Left lung (tissue), 10 donors: ENCODE results near the gene VPS52. TPM values are rescaled to one million over a fixed set of nuclear protein-coding genes. Genes with fewer than 3 reads are reported as not detected.
A peak's percentile ranks its signal among the peaks of the same experiment; 100 is the strongest.

Experiments used
- ATAC-seq: fragments of 200-7000 bp; cut with Tn5 transposase; one replicate; pipeline ENCODE4 v1.9.1; 2020; ENCODE audit warnings: moderate library complexity
- DNase-seq, 4 donors: peaks; one replicate each; pipeline ENCODE4 v3.0.0-alpha.2; 2013 to 2020
- H3K27ac ChIP-seq, 2 donors: fragments of 200-600 bp; sonication (generic) in 1 of 2; one replicate each; pipeline versions ENCODE4 v1.5.0 to v1.8.0; 2020 to 2021
- H3K27me3 ChIP-seq, 2 donors: fragments of 200-600 bp; sonication (generic) in 1 of 2; one replicate each; pipeline versions ENCODE4 v1.5.0 to v1.8.0; 2020 to 2021
- H3K36me3 ChIP-seq, 2 donors: fragments of 200-600 bp; sonication (generic) in 1 of 2; one replicate each; pipeline versions ENCODE4 v1.5.0 to v1.8.0; 2020 to 2021
- H3K4me1 ChIP-seq, 2 donors: fragments of 200-600 bp; one replicate each; pipeline ENCODE4 v1.8.0; 2021
- H3K4me3 ChIP-seq, 2 donors: fragments of 200-600 bp; sonication (generic) in 1 of 2; one replicate each; pipeline versions ENCODE4 v1.5.0 to v1.8.0; 2020 to 2021; ENCODE audit warnings: mild to moderate bottlenecking in 1 of 2
- H3K9me3 ChIP-seq, 2 donors: fragments of 200-600 bp; sonication (generic) in 1 of 2; one replicate each; pipeline versions ENCODE4 v1.5.0 to v1.8.0; 2020 to 2021
- CTCF ChIP-seq, 2 donors: fragments of 200-600 bp; sonication (generic) in 1 of 2; IDR thresholded peaks; one replicate each; pipeline versions ENCODE4 v1.5.0 to v1.8.0; 2021; ENCODE audit warnings: antibody characterized with exemption in 2 of 2
- intact Hi-C, 2 donors: fragments of 100-400 bp; cut with DNase I; formaldehyde crosslinking; loops; one replicate each; pipeline versions ENCODE4 v1.11.2 to v1.14.2; 2022
- microRNA-seq, 2 donors: library from miRNA; unstranded; fragments of <30 nt; microRNA quantifications; one replicate each; pipeline ENCODE4, GENCODE V29; 2019
- polyA plus RNA-seq, 6 donors: library from polyadenylated mRNA; unstranded; fragments of 120-200 nt; gene quantifications; one replicate each; pipeline ENCODE4 v1.2.1, GENCODE V29; 2013; ENCODE audit not compliant: insufficient read length in 6 of 6
- total RNA-seq, 2 donors: library from RNA; stranded (reverse); fragmentation: NEBNext Ultra II Directional; extraction: Animal tissue kit (Norgen Biotek cat#: 25700); gene quantifications; one replicate each; pipeline ENCODE4 v1.2.1, GENCODE V29; 2021
- donor health status: DM: no; HTN: yes; CAD: no.
- donor health status: DM: no; HTN: no; CAD: no.

The VPS52 gene
- total and polyA plus RNA-seq, 8 donors = 46.2 to 92.5 (median 84.7) TPM

DNA sequence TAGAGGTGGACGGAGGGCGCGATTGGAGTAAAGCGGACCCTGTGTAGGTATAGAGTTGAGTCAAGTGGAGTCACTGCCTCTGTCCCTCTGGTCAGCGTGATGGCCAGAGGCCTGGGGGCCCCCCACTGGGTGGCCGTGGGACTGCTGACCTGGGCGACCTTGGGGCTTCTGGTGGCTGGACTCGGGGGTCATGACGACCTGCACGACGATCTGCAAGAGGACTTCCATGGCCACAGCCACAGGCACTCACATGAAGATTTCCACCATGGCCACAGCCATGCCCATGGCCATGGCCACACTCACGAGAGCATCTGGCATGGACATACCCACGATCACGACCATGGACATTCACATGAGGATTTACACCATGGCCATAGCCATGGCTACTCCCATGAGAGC, 70.5 kb downstream of the VPS52 start:
- peak overlapping the region; percentile 95 for H3K27ac ChIP-seq
- peaks cover 0 to 41% of the 10 kb centered on the region in 2 donors for H3K36me3 ChIP-seq
- TF ChIP-seq CTCF (IDR thresholded peaks at IDR 0.05) = no peak
- no peak for ATAC-seq
- H3K27me3 ChIP-seq = no peaks in the 10 kb centered on the region
- H3K4me3 ChIP-seq = peak overlapping the region; percentile 96
- H3K9me3 ChIP-seq = no peaks in the 10 kb centered on the region
- no peak for DNase-seq
- intact Hi-C loops = no loop called here
- peaks cover 42 to 72% of the 10 kb centered on the region in 2 donors for H3K4me1 ChIP-seq

Small RNA genes lying within 50 kb of the gene (microRNA-seq; reads per million reads assigned to microRNA genes)
- gene MIR219A1 (0.67 to 3.7 reads per million in 2 donors), gene MIR6834 (0 reads per million in 2 donors), gene MIR6873 (0 reads per million in 2 donors)

Other genes starting within 250 kb of the VPS52 start
- gene HLA-DPA1, start 198.2 kb downstream of the VPS52 start, total RNA-seq = 100 to 1,000 TPM; 354 to 476 TPM
- 10 to 100 TPM; 14.9 to 46.7 (median 32.0) TPM for gene HLA-DPA1, start 198.2 kb downstream of the VPS52 start, polyA plus RNA-seq
- 100 to 1,000 TPM; 206 to 326 TPM for gene HLA-DPB1, start 195.9 kb downstream of the VPS52 start, total RNA-seq
- gene HLA-DPB1, start 195.9 kb downstream of the VPS52 start, polyA plus RNA-seq = 10 to 100 TPM; 15.2 to 30.3 (median 24.1) TPM
- gene COL11A2, start 79.4 kb downstream of the VPS52 start, total RNA-seq = under 1 TPM; 0.45 to 0.87 TPM
- gene COL11A2, start 79.4 kb downstream of the VPS52 start, polyA plus RNA-seq = 1 to 10 TPM; 2.6 to 9.5 (median 4.1) TPM
- gene RXRB, start 71.2 kb downstream of the VPS52 start, total RNA-seq = 10 to 100 TPM; 35.4 to 37.1 TPM
- 10 to 100 TPM; 55.1 to 76.2 (median 62.9) TPM for gene RXRB, start 71.2 kb downstream of the VPS52 start, polyA plus RNA-seq
- gene SLC39A7, start 71.0 kb downstream of the VPS52 start, total RNA-seq = 100 to 1,000 TPM; 131 to 149 TPM
- gene SLC39A7, start 71.0 kb downstream of the VPS52 start, polyA plus RNA-seq = 100 to 1,000 TPM in 2 of 6 donors, 10 to 100 TPM in 4; 71.9 to 103 (median 98.8) TPM
- 10 to 100 TPM; 13.5 to 14.0 TPM for gene HSD17B8, start 67.2 kb downstream of the VPS52 start, total RNA-seq
- gene HSD17B8, start 67.2 kb downstream of the VPS52 start, polyA plus RNA-seq = 10 to 100 TPM; 15.9 to 27.0 (median 22.4) TPM
- 10 to 100 TPM; 37.4 to 41.4 TPM for gene RING1, start 63.4 kb downstream of the VPS52 start, total RNA-seq
- gene RING1, start 63.4 kb downstream of the VPS52 start, polyA plus RNA-seq = 10 to 100 TPM; 53.7 to 70.6 (median 59.9) TPM
- 1,000 to 10,000 TPM; 1,881 to 1,887 TPM for gene RPS18, start 199 bp upstream of the VPS52 start, total RNA-seq
- gene RPS18, start 199 bp upstream of the VPS52 start, polyA plus RNA-seq = 1,000 to 10,000 TPM; 3,694 to 4,273 (median 4,148) TPM
- gene B3GALT4, start 5.2 kb upstream of the VPS52 start, total RNA-seq = 10 to 100 TPM; 12.7 to 12.9 TPM
- gene B3GALT4, start 5.2 kb upstream of the VPS52 start, polyA plus RNA-seq = 1 to 10 TPM; 3.5 to 5.0 (median 4.1) TPM
- gene WDR46, start 17.4 kb upstream of the VPS52 start, total RNA-seq = 10 to 100 TPM; 26.6 to 42.0 TPM
- 10 to 100 TPM; 59.7 to 89.8 (median 65.8) TPM for gene WDR46, start 17.4 kb upstream of the VPS52 start, polyA plus RNA-seq
- gene PFDN6, start 17.7 kb upstream of the VPS52 start, total RNA-seq = 10 to 100 TPM; 37.7 to 43.0 TPM
- 10 to 100 TPM; 50.4 to 55.3 (median 51.2) TPM for gene PFDN6, start 17.7 kb upstream of the VPS52 start, polyA plus RNA-seq
- 10 to 100 TPM; 83.3 to 94.6 TPM for gene RGL2, start 27.1 kb upstream of the VPS52 start, total RNA-seq
- 100 to 1,000 TPM; 133 to 157 (median 140) TPM for gene RGL2, start 27.1 kb upstream of the VPS52 start, polyA plus RNA-seq
- gene TAPBP, start 42.2 kb upstream of the VPS52 start, total RNA-seq = 100 to 1,000 TPM; 227 to 243 TPM
- gene TAPBP, start 42.2 kb upstream of the VPS52 start, polyA plus RNA-seq = 10 to 100 TPM; 41.5 to 60.2 (median 45.1) TPM
- gene ZBTB22, start 45.9 kb upstream of the VPS52 start, total RNA-seq = 10 to 100 TPM; 17.3 to 22.6 TPM
- gene ZBTB22, start 45.9 kb upstream of the VPS52 start, polyA plus RNA-seq = 10 to 100 TPM; 21.8 to 29.3 (median 25.5) TPM
- gene DAXX, start 51.1 kb upstream of the VPS52 start, total RNA-seq = 10 to 100 TPM; 33.6 to 42.0 TPM
- gene DAXX, start 51.1 kb upstream of the VPS52 start, polyA plus RNA-seq = 10 to 100 TPM; 44.8 to 62.5 (median 54.2) TPM
- gene KIFC1, start 119.9 kb upstream of the VPS52 start, total RNA-seq = 1 to 10 TPM; 5.8 to 9.9 TPM
- 10 to 100 TPM; 30.7 to 73.6 (median 42.4) TPM for gene KIFC1, start 119.9 kb upstream of the VPS52 start, polyA plus RNA-seq
- 10 to 100 TPM; 43.4 to 45.6 TPM for gene PHF1, start 139.1 kb upstream of the VPS52 start, total RNA-seq
- 10 to 100 TPM; 64.6 to 91.9 (median 73.5) TPM for gene PHF1, start 139.1 kb upstream of the VPS52 start, polyA plus RNA-seq
- gene CUTA, start 146.2 kb upstream of the VPS52 start, total RNA-seq = 100 to 1,000 TPM; 144 to 175 TPM
- gene CUTA, start 146.2 kb upstream of the VPS52 start, polyA plus RNA-seq = 100 to 1,000 TPM; 165 to 189 (median 177) TPM
- 10 to 100 TPM; 18.1 to 18.5 TPM for gene SYNGAP1, start 148.2 kb upstream of the VPS52 start, total RNA-seq
- gene SYNGAP1, start 148.2 kb upstream of the VPS52 start, polyA plus RNA-seq = 10 to 100 TPM; 42.8 to 51.2 (median 45.8) TPM
- gene ZBTB9, start 182.7 kb upstream of the VPS52 start, total RNA-seq = 1 to 10 TPM; 5.8 to 9.8 TPM
- gene ZBTB9, start 182.7 kb upstream of the VPS52 start, polyA plus RNA-seq = 10 to 100 TPM in 4 of 6 donors, 1 to 10 TPM in 2; 9.4 to 13.6 (median 11.2) TPM